K562 (cell line): ENCODE results near the gene ITPR1. TPM values are rescaled to one million over a fixed set of nuclear protein-coding genes. Genes with fewer than 3 reads are reported as not detected.

Experiments
- AFF1 ChIP-seq, 2 experiments: fragments of 450-650 bp; IDR thresholded peaks; 2 replicates each; pipeline ENCODE4 v1.6.1; 2018; ENCODE audit warnings: mild to moderate bottlenecking in 2 of 2, low read depth in 1 of 2; ENCODE audit not compliant: partially characterized antibody in 2 of 2
- ARID1B ChIP-seq: fragments of 450-650 bp; IDR thresholded peaks from 2 replicates; pipeline ENCODE4 v1.6.1; 2016; ENCODE audit warnings: antibody characterized with exemption, mild to moderate bottlenecking, inconsistent platforms
- CBFB ChIP-seq: sonication (generic); formaldehyde crosslinking; IDR thresholded peaks from 2 replicates; pipeline ENCODE4 v1.4.0; 2020; ENCODE audit warnings: mild to moderate bottlenecking, missing genetic modification reagents
- E2F3 ChIP-seq: fragments of 250-450 bp; sonication (Bioruptor Pico); IDR thresholded peaks from 2 replicates; pipeline ENCODE4 v1.4.0; 2020; ENCODE audit warnings: mild to moderate bottlenecking
- FOXP1 ChIP-seq: sonication (generic); formaldehyde crosslinking; IDR thresholded peaks from 2 replicates; pipeline ENCODE4 v1.8.0; 2022; ENCODE audit warnings: mild to moderate bottlenecking, missing genetic modification reagents
- HNRNPK ChIP-seq: fragments of 200-400 bp; formaldehyde crosslinking; IDR thresholded peaks from one replicate; pipeline ENCODE4 v1.6.1; 2018; ENCODE audit warnings: mild to moderate bottlenecking, low read depth, low read length; ENCODE audit not compliant: poor library complexity, severe bottlenecking
- MTF1 ChIP-seq: fragments of 250-450 bp; sonication (Bioruptor Pico); IDR thresholded peaks from 2 replicates; pipeline ENCODE4 v1.9.0; 2021; ENCODE audit warnings: moderate library complexity, mild to moderate bottlenecking, inconsistent platforms, borderline replicate concordance
- MXI1 ChIP-seq: IDR thresholded peaks from 2 replicates; pipeline ENCODE4 v1.6.1; 2011; ENCODE audit warnings: low read depth, mild to moderate bottlenecking, improper control_type of control experiment, low read length
- NCOA2 ChIP-seq, 2 experiments: fragments of 450-650 bp; IDR thresholded peaks; 2 replicates each; pipeline ENCODE4 v1.6.1; 2018; ENCODE audit warnings: mild to moderate bottlenecking in 2 of 2, moderate library complexity in 1 of 2; ENCODE audit not compliant: partially characterized antibody in 2 of 2
- RAD51 ChIP-seq: fragments of 450-650 bp; IDR thresholded peaks from 2 replicates; pipeline ENCODE4 v1.7.1; 2016; ENCODE audit warnings: low read depth, mild to moderate bottlenecking, borderline replicate concordance
- SIRT6 ChIP-seq: IDR thresholded peaks from one replicate; pipeline ENCODE4 v1.6.1; 2012; ENCODE audit warnings: low read depth, mild to moderate bottlenecking, control low read depth, inconsistent platforms, low read length, moderate library complexity
- SMAD2 ChIP-seq: fragments of 150-350 bp; IDR thresholded peaks from 2 replicates; pipeline ENCODE4 v1.6.1; 2014; ENCODE audit warnings: low read depth, mild to moderate bottlenecking, low read length
- SMARCA5 ChIP-seq: fragments of 450-650 bp; IDR thresholded peaks from 2 replicates; pipeline ENCODE4 v1.6.1; 2016
- STAT5A ChIP-seq: IDR thresholded peaks from 2 replicates; pipeline ENCODE4 v1.6.1; 2012; ENCODE audit warnings: low read length, inconsistent platforms, borderline replicate concordance
- YBX1 ChIP-seq: fragments of 450-650 bp; IDR thresholded peaks from 2 replicates; pipeline ENCODE4 v1.7.1; 2016; ENCODE audit warnings: mild to moderate bottlenecking
- ZC3H11A ChIP-seq: IDR thresholded peaks from 2 replicates; pipeline ENCODE4 v1.6.1; 2012; ENCODE audit warnings: low read depth, low read length, improper control_type of control experiment
- ZNF407 ChIP-seq: fragments of 450-650 bp; IDR thresholded peaks from 2 replicates; pipeline ENCODE4 v1.6.1; 2016; ENCODE audit warnings: low read depth
- ZSCAN32 ChIP-seq: fragments of 450-650 bp; formaldehyde crosslinking; IDR thresholded peaks from 2 replicates; pipeline ENCODE4 v1.4.0; 2020; ENCODE audit warnings: mild to moderate bottlenecking, moderate library complexity
- polyA plus RNA-seq, 8 experiments: library from polyadenylated mRNA; depleted of rRNA in 4 of 8; stranded (reverse) in 5 of 8; unstranded in 3 of 8; fragments of >200 nt; fragmentation: Nextera tagmentation in 2 of 8; fragmentation: Illumina TruSeq in 1 of 8; extraction: Ambion mirVana in 2 of 8; extraction: Trizol in 1 of 8; gene quantifications; 2 replicates each; pipeline versions ENCODE4 v1.2.1 to v1.2.3, GENCODE V29; 2011 to 2014; ENCODE audit warnings: inconsistent platforms in 1 of 8, missing spikeins in 1 of 8
- total RNA-seq, 7 experiments: library from RNA; depleted of rRNA in 6 of 7; stranded (reverse); fragments of >200 nt in 6 of 7; fragmentation: Illumina TruSeq in 2 of 7; extraction: Trizol in 2 of 7; gene quantifications; 2 replicates each; pipeline versions ENCODE4 v1.2.1 to v1.2.3, GENCODE V29; 2011 to 2021; ENCODE audit warnings: low replicate concordance in 1 of 7

ITPR1 gene
- total and polyA plus RNA-seq, 9 of the 15 experiments (the other 6 are each of a cell fraction or from before 2014, with no cell fraction given), result 22.4 to 40.0 (median 27.4) TPM

- TF ChIP-seq CBFB (CRISPR knock-in tag) (no peak), YBX1 (no peak), NCOA2 (IDR thresholded peaks at IDR 0.05; ENCODE audit: partially characterized antibody in 2 of 2) (no peak), AFF1 (IDR thresholded peaks at IDR 0.05; ENCODE audit: low read depth in 1 of 2, partially characterized antibody in 2 of 2) (peak in 1 of 2 experiments; percentile 26), E2F3 (CRISPR knock-in tag) (no peak), RAD51 (peak; percentile 77), ARID1B (peak; percentile 50), SMAD2 (no peak), STAT5A (no peak), MTF1 (no peak), FOXP1 (no peak), ZNF407 (no peak), ZC3H11A (no peak), MXI1 (no peak), SIRT6 (no peak), SMARCA5 (peak; percentile 73; the same call in 1 of the 2 replicates), ZSCAN32 (no peak), HNRNPK (no peak)
These were observed 330.2 kb downstream of the ITPR1 start (continued) for GRCh38 chr3:4823385-4823784.
